Peyer's patch (tissue), 4 donors: ENCODE results near the gene CCNB1.

ENCODE experiments used
- POLR2A ChIP-seq, 2 donors: fragments of 450-650 bp; IDR thresholded peaks; one replicate each; pipeline ENCODE4 v1.5.1; 2017; ENCODE audit warnings: antibody characterized with exemption in 2 of 2, mild to moderate bottlenecking in 2 of 2, moderate library complexity in 2 of 2
- TF ChIP-seq, protein P1 (sequence below), 6 experiments: fragments of 450-650 bp in 4 of 6; fragments of 200-600 bp in 2 of 6; sonication (generic) in 1 of 6; IDR thresholded peaks; one replicate each; pipeline ENCODE4 v1.5.1; 2017 to 2019; ENCODE audit warnings: antibody characterized with exemption in 6 of 6, mild to moderate bottlenecking in 3 of 6, moderate library complexity in 1 of 6

- TF ChIP-seq, protein P1, sequence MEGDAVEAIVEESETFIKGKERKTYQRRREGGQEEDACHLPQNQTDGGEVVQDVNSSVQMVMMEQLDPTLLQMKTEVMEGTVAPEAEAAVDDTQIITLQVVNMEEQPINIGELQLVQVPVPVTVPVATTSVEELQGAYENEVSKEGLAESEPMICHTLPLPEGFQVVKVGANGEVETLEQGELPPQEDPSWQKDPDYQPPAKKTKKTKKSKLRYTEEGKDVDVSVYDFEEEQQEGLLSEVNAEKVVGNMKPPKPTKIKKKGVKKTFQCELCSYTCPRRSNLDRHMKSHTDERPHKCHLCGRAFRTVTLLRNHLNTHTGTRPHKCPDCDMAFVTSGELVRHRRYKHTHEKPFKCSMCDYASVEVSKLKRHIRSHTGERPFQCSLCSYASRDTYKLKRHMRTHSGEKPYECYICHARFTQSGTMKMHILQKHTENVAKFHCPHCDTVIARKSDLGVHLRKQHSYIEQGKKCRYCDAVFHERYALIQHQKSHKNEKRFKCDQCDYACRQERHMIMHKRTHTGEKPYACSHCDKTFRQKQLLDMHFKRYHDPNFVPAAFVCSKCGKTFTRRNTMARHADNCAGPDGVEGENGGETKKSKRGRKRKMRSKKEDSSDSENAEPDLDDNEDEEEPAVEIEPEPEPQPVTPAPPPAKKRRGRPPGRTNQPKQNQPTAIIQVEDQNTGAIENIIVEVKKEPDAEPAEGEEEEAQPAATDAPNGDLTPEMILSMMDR (IDR thresholded peaks at IDR 0.05): no peak
- TF ChIP-seq POLR2A (IDR thresholded peaks at IDR 0.05): no peak
These were observed 30.7 kb upstream of the CCNB1 start for GRCh38 chr5:69136293-69136692.
